Nephron progenitor cell (in vitro differentiated cells): ENCODE results near the gene TP63.

Experiments
- DNase-seq: peaks from one replicate; pipeline ENCODE4 v3.0.0; 2021
- H3K27ac Mint-ChIP-seq: 2 replicates; pipeline ENCODE4 v1.8.0; 2021; ENCODE audit warnings: mild to moderate bottlenecking, moderate library complexity, mixed read lengths
- H3K27me3 Mint-ChIP-seq: 2 replicates; pipeline ENCODE4 v1.8.0; 2021; ENCODE audit warnings: mild to moderate bottlenecking, low read depth, mixed read lengths; ENCODE audit not compliant: poor library complexity
- H3K36me3 Mint-ChIP-seq: 2 replicates; pipeline ENCODE4 v1.8.0; 2021; ENCODE audit warnings: low read depth, mixed read lengths
- H3K4me1 Mint-ChIP-seq: 2 replicates; pipeline ENCODE4 v1.8.0; 2021; ENCODE audit warnings: mixed read lengths
- H3K4me3 Mint-ChIP-seq: 2 replicates; pipeline ENCODE4 v1.8.0; 2021; ENCODE audit warnings: mild to moderate bottlenecking, moderate library complexity, mixed read lengths
- H3K9me3 Mint-ChIP-seq: 2 replicates; pipeline ENCODE4 v1.8.0; 2021; ENCODE audit warnings: mild to moderate bottlenecking, moderate library complexity, mixed read lengths
- CTCF ChIP-seq: fragments of 200-600 bp; sonication (generic); IDR thresholded peaks from 2 replicates; pipeline ENCODE4 v1.5.0; 2021; ENCODE audit warnings: antibody characterized with exemption

Gene TP63

DNA sequence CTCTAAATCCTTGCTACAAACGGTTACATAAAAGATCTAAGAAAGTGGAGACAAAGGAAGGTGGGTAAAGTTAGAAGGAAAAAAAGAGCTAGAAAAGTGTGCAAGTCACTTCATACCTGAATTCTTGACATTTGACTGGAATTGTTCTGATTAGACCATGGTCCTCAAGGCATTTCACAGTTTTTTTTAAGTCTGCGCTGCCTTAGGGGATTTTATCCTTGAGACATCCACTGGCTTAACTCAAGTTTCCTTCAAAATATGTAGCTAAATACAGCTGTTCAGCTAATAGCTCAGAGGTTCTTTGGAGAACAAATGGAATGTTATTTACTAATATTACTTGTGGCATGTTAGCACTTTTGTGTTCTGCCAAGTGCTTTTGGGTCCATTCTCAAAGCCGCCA lies 236.9 kb downstream of the TP63 start:
- H3K4me3 Mint-ChIP-seq: no peak overlapping the region
- TF ChIP-seq CTCF: no peak
- no peaks in the 10 kb centered on the region for H3K4me1 Mint-ChIP-seq
- H3K9me3 Mint-ChIP-seq: peaks cover 4% of the 10 kb centered on the region
- no peak overlapping the region for H3K27ac Mint-ChIP-seq
- H3K36me3 Mint-ChIP-seq: no peaks in the 10 kb centered on the region
- no peak for DNase-seq
- H3K27me3 Mint-ChIP-seq: peaks cover 12% of the 10 kb centered on the region

DNA sequence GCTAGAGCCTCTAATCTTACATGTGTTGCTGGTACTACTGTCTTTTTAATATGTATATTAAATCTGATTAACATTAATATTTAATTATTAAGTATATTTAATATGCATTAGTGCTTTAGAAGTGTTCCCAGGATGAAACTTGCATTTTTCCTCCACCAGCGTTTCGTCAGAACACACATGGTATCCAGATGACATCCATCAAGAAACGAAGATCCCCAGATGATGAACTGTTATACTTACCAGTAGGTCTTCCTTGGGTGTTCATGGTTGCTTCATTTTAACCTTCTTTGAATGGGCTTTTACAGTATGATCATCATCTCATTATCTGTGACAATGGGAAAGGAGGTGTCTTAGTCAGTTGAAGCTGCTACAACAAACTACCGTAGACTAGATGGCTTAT lies 238.0 kb downstream of the TP63 start:
- no peaks in the 10 kb centered on the region for H3K36me3 Mint-ChIP-seq
- TF ChIP-seq CTCF: no peak
- H3K27me3 Mint-ChIP-seq: peaks cover 12% of the 10 kb centered on the region
- H3K4me1 Mint-ChIP-seq: no peaks in the 10 kb centered on the region
- DNase-seq: no peak
- no peak overlapping the region for H3K4me3 Mint-ChIP-seq
- H3K27ac Mint-ChIP-seq: no peak overlapping the region
- peaks cover 4% of the 10 kb centered on the region for H3K9me3 Mint-ChIP-seq

- Mint-ChIP-seq H3K4me1 (no peaks in the 10 kb centered on the region), H3K36me3 (no peaks in the 10 kb centered on the region), H3K9me3 (peaks cover 4% of the 10 kb centered on the region), H3K27me3 (peaks cover 8% of the 10 kb centered on the region), H3K27ac (no peak overlapping the region), H3K4me3 (no peak overlapping the region)
- TF ChIP-seq CTCF: no peak
- DNase-seq: no peak
These were observed 240.2 kb downstream of the TP63 start for GRCh38 chr3:189871418-189871817.

DNA sequence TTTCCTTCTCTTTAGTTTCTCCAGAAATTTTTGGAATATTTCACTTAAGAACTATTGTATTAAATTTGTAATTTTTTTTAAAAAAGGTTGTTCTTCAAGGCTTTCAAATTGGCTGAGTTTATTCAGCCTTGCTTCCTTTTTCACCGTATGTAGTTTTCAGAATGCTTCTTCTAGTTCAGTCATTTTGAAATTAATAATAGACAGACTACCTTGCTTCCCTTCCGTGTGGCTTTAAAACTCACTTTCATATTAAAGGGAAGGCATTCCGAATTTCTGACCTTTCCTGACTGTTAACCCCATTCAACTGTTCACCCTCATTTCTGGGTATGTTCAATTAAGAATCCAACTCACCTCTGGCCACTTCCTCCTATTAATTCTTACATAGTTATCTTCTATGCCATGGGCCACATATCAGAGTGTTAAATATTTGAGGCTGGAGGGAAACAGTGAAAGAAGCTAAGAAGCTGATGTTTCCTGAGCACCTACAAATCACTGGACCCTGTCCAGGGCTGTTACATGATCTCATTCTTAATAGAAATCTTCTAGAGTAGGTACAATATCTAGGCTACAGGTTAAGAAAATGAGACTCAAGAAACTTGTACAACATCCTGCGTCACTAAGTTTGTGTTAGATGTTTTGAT lies 252.0 kb downstream of the TP63 start:
- Mint-ChIP-seq H3K36me3 (no peaks in the 10 kb centered on the region), H3K4me3 (no peak overlapping the region), H3K4me1 (no peaks in the 10 kb centered on the region), H3K27me3 (peaks cover 4% of the 10 kb centered on the region), H3K9me3 (no peaks in the 10 kb centered on the region), H3K27ac (no peak overlapping the region)
- TF ChIP-seq CTCF: no peak
- no peak for DNase-seq

- no peaks in the 10 kb centered on the region for H3K9me3 Mint-ChIP-seq
- H3K36me3 Mint-ChIP-seq: no peaks in the 10 kb centered on the region
- H3K4me1 Mint-ChIP-seq: no peaks in the 10 kb centered on the region
- no peak for DNase-seq
- H3K4me3 Mint-ChIP-seq: no peak overlapping the region
- no peak overlapping the region for H3K27ac Mint-ChIP-seq
- H3K27me3 Mint-ChIP-seq: peaks cover 7% of the 10 kb centered on the region
- TF ChIP-seq CTCF: no peak
These were observed 259.3 kb downstream of the TP63 start for GRCh38 chr3:189890496-189890895.

GRCh38 chr3:189896533-189896932 lies 265.3 kb downstream of the TP63 start:
- Mint-ChIP-seq H3K36me3 (no peaks in the 10 kb centered on the region), H3K27me3 (peaks cover 4% of the 10 kb centered on the region), H3K4me3 (no peak overlapping the region), H3K9me3 (no peaks in the 10 kb centered on the region), H3K27ac (no peak overlapping the region), H3K4me1 (no peaks in the 10 kb centered on the region)
- TF ChIP-seq CTCF: no peak
- DNase-seq: no peak
